HCT116 (cell line): ENCODE data around the gene FST. TPM values are rescaled to one million over a fixed set of nuclear protein-coding genes. Genes with fewer than 3 reads are reported as not detected.

Experiments used
- ATAC-seq: fragments of 200-7000 bp; cut with Tn5 transposase; 2 replicates; pipeline ENCODE4 v1.9.1; 2020; ENCODE audit warnings: mild to moderate bottlenecking, moderate library complexity
- BruUV-seq: library from RNA; stranded (reverse); fragments of 400-500 nt; replicated peaks from 2 replicates; lab custom pipeline; 2021; lab: Mats Ljungman, UMichigan
- CTCF ChIA-PET: fragments of 300-600 bp; sonication (Branson Sonifier 250); formaldehyde crosslinking; loops from one replicate; lab custom pipeline; 2021; ENCODE audit warnings: antibody characterized with exemption; lab: Charles Lee
- POLR2A ChIA-PET: fragments of 300-600, 350-600 bp; sonication (Branson Sonifier 250); formaldehyde crosslinking; loops from one replicate; lab custom pipeline; 2021; ENCODE audit warnings: antibody characterized with exemption; lab: Charles Lee
- RAD21 ChIA-PET, 2 experiments: fragments of 300-600 bp; sonication (Branson Sonifier 250); formaldehyde crosslinking; loops; one replicate each; lab custom pipeline; 2023; ENCODE audit warnings: low total read pairs in 2 of 2; ENCODE audit not compliant: uncharacterized antibody in 2 of 2, unreplicated experiment in 2 of 2, low non-redundant PET in 1 of 2; lab: Charles Lee
- DNase-seq: peaks from one replicate; pipeline ENCODE4 v3.0.0-alpha.2; 2010; ENCODE audit warnings: low read depth, low spot score
- H2AFZ ChIP-seq: fragments of 200-600 bp; shearing (Covaris generic), sonication (generic); 2 replicates; pipeline ENCODE4 v1.6.1; 2017; ENCODE audit warnings: low read depth, mixed run types, mixed read lengths, antibody characterized with exemption, low read length; ENCODE audit not compliant: poor library complexity, severe bottlenecking
- H3K27ac ChIP-seq: 2 replicates; pipeline ENCODE4 v1.5.1; 2012; ENCODE audit warnings: low read depth, low read length
- H3K27me3 ChIP-seq: fragments of 200-600 bp; sonication (generic); 2 replicates; pipeline ENCODE4 v1.6.1; 2016; ENCODE audit warnings: mixed run types, low read length, mixed read lengths; ENCODE audit not compliant: insufficient read depth
- H3K36me3 ChIP-seq, 2 experiments: fragments of 200-500 bp in 1 of 2; fragments of 200-600 bp in 1 of 2; sonication (Bioruptor generic) in 1 of 2; sonication (generic) in 1 of 2; 2 replicates each; pipeline versions ENCODE4 v1.5.1 to v1.6.1; 2014 to 2016; ENCODE audit warnings: low read length in 2 of 2, inconsistent platforms in 1 of 2, mixed read lengths in 1 of 2, mixed run types in 1 of 2; ENCODE audit not compliant: insufficient read depth in 2 of 2, control insufficient read depth in 1 of 2
- H3K4me1 ChIP-seq, 2 experiments: fragments of 200-600 bp in 1 of 2; sonication (generic) in 1 of 2; 2 replicates each; pipeline versions ENCODE4 v1.5.1 to v1.6.1; 2012 to 2017; ENCODE audit warnings: low read length in 2 of 2, inconsistent platforms in 1 of 2, mild to moderate bottlenecking in 1 of 2, mixed read lengths in 1 of 2, mixed run types in 1 of 2, moderate library complexity in 1 of 2; ENCODE audit not compliant: insufficient read depth in 2 of 2, control insufficient read depth in 1 of 2
- H3K4me2 ChIP-seq: fragments of 200-600 bp; sonication (generic); 2 replicates; pipeline ENCODE4 v1.6.1; 2017; ENCODE audit warnings: mixed run types, low read length, mixed read lengths
- H3K4me3 ChIP-seq, 2 experiments: fragments of 200-600 bp in 1 of 2; sonication (generic) in 1 of 2; replicated peaks in 1 of 2; 2 replicates each; pipeline ENCODE4 v1.5.1; 2011 to 2016; ENCODE audit warnings: low read length in 2 of 2, control low read depth in 1 of 2, low read depth in 1 of 2, mild to moderate bottlenecking in 1 of 2, mixed read lengths in 1 of 2, mixed run types in 1 of 2
- H3K79me2 ChIP-seq: fragments of 200-600 bp; sonication (generic); 2 replicates; pipeline ENCODE4 v1.6.1; 2017; ENCODE audit warnings: mild to moderate bottlenecking, mixed run types, low read length, moderate library complexity, mixed read lengths; ENCODE audit not compliant: insufficient read depth
- H3K9ac ChIP-seq: fragments of 200-600 bp; sonication (generic); 2 replicates; pipeline ENCODE4 v1.6.1; 2016; ENCODE audit warnings: low read length, mixed read lengths
- H3K9me2 ChIP-seq: fragments of 200-600 bp; sonication (generic), shearing (Covaris generic); 2 replicates; pipeline ENCODE4 v1.6.1; 2017; ENCODE audit warnings: mixed run types, mild to moderate bottlenecking, moderate library complexity; ENCODE audit not compliant: insufficient read depth
- H3K9me3 ChIP-seq, 2 experiments: fragments of 200-500 bp in 1 of 2; fragments of 200-600 bp in 1 of 2; sonication (Bioruptor generic) in 1 of 2; sonication (generic) in 1 of 2; 2 replicates each; pipeline ENCODE4 v1.6.1; 2014 to 2017; ENCODE audit warnings: low read length in 2 of 2, mixed read lengths in 2 of 2, inconsistent platforms in 1 of 2, low read depth in 1 of 2, mild to moderate bottlenecking in 1 of 2, mixed run types in 1 of 2, moderate library complexity in 1 of 2; ENCODE audit not compliant: control insufficient read depth in 1 of 2, insufficient read depth in 1 of 2
- H4K20me1 ChIP-seq: fragments of 200-600 bp; sonication (generic), shearing (Covaris generic); 2 replicates; pipeline ENCODE4 v1.6.1; 2017; ENCODE audit warnings: mixed run types, mild to moderate bottlenecking, moderate library complexity; ENCODE audit not compliant: insufficient read depth
- ATF3 ChIP-seq: IDR thresholded peaks from 2 replicates; pipeline ENCODE4 v1.6.1; 2012
- CBX3 ChIP-seq: IDR thresholded peaks from 2 replicates; pipeline ENCODE4 v1.6.1; 2012; ENCODE audit warnings: low read depth
- CEBPB ChIP-seq: IDR thresholded peaks from 2 replicates; pipeline ENCODE4 v1.6.1; 2012; ENCODE audit warnings: low read depth
- EGR1 ChIP-seq: IDR thresholded peaks from 2 replicates; pipeline ENCODE4 v1.6.1; 2012; ENCODE audit warnings: low read depth
- ELF1 ChIP-seq: IDR thresholded peaks from 2 replicates; pipeline ENCODE4 v1.6.1; 2012; ENCODE audit warnings: low read depth, borderline replicate concordance
- EZH2phosphoT487 ChIP-seq: fragments of 200-600 bp; IDR thresholded peaks from 2 replicates; pipeline ENCODE4 v1.6.1; 2018; ENCODE audit warnings: antibody characterized with exemption, borderline replicate concordance
- FOSL1 ChIP-seq: IDR thresholded peaks from 2 replicates; pipeline ENCODE4 v1.6.1; 2012; ENCODE audit warnings: low read depth
- MAX ChIP-seq: IDR thresholded peaks from 2 replicates; pipeline ENCODE4 v1.6.1; 2012
- POLR2A ChIP-seq: IDR thresholded peaks from 2 replicates; pipeline ENCODE4 v1.7.0; 2011; ENCODE audit warnings: borderline replicate concordance; ENCODE audit not compliant: insufficient read depth, insufficient read length; ENCODE audit errors: extremely low read depth
- POLR2AphosphoS5 ChIP-seq: IDR thresholded peaks from 2 replicates; pipeline ENCODE4 v1.6.1; 2011; ENCODE audit warnings: mild to moderate bottlenecking, low read depth, low read length, moderate library complexity
- SIN3A ChIP-seq: IDR thresholded peaks from 2 replicates; pipeline ENCODE4 v1.6.1; 2012; ENCODE audit warnings: low read depth
- SP1 ChIP-seq: IDR thresholded peaks from 2 replicates; pipeline ENCODE4 v1.6.1; 2012; ENCODE audit warnings: low read depth
- TCF7L2 ChIP-seq: IDR thresholded peaks from 2 replicates; pipeline ENCODE4 v1.7.0; 2011; ENCODE audit warnings: borderline replicate concordance, inconsistent platforms; ENCODE audit not compliant: insufficient read depth, insufficient read length; ENCODE audit errors: extremely low read depth
- YY1 ChIP-seq: IDR thresholded peaks from 2 replicates; pipeline ENCODE4 v1.6.1; 2011; ENCODE audit warnings: low read length, low read depth, moderate library complexity, mild to moderate bottlenecking; ENCODE audit not compliant: insufficient replicate concordance; ENCODE audit errors: extremely low read depth
- ZBTB33 ChIP-seq: IDR thresholded peaks from 2 replicates; pipeline ENCODE4 v1.6.1; 2011; ENCODE audit warnings: mild to moderate bottlenecking, low read length, moderate library complexity; ENCODE audit not compliant: insufficient replicate concordance; ENCODE audit errors: extremely low read depth
- intact Hi-C: fragments of 100-400 bp; cut with micrococcal nuclease; formaldehyde crosslinking; loops from 2 replicates; pipeline ENCODE4 v1.10.0; 2022
- total RNA-seq: library from RNA; stranded (reverse); gene quantifications from one replicate; pipeline ENCODE4 v1.2.1, GENCODE V29; 2021; ENCODE audit not compliant: unreplicated experiment

The FST gene
- total RNA-seq, 1 experiment from 2014 or later, result 0.34 TPM

- Histone ChIP-seq H3K9ac (no peak overlapping the region), H3K27me3 (no peaks in the 10 kb centered on the region), H3K4me3 (no peak overlapping the region), H4K20me1 (no peaks in the 10 kb centered on the region), H3K9me3 (0 out of 4 replicates have a peak, but pooled peaks cover 0 to 5% of the 10 kb centered on the region in 2 experiments), H3K4me1 (no peaks in the 10 kb centered on the region), H3K4me2 (no peak overlapping the region), H3K27ac (no peak overlapping the region), H3K9me2 (no peaks in the 10 kb centered on the region), H3K36me3 (no peaks in the 10 kb centered on the region), H3K79me2 (no peaks in the 10 kb centered on the region), H2AFZ (no peak overlapping the region)
- BruUV-seq, result no TSS peak
- no peak for ATAC-seq
- no peak for DNase-seq
- ChIA-PET POLR2A (no interaction called here), RAD21 (no interaction called here), CTCF (no interaction called here)
- no peak for TF ChIP-seq FOSL1
- TF ChIP-seq POLR2A, result no peak
- no peak for TF ChIP-seq CEBPB
- no peak for TF ChIP-seq EGR1
- no peak for TF ChIP-seq CBX3
- intact Hi-C loops, result no loop called here
Measured at GRCh38 chr5:53503562-53504218, 23.3 kb downstream of the FST start.

- H3K4me1 ChIP-seq, result no peaks in the 10 kb centered on the region
- H3K9ac ChIP-seq, result no peak overlapping the region
- H3K36me3 ChIP-seq, result no peaks in the 10 kb centered on the region
- intact Hi-C loops, result no loop called here
- BruUV-seq, result no TSS peak
- H3K9me2 ChIP-seq, result no peaks in the 10 kb centered on the region
- ATAC-seq, result no peak
- no peak overlapping the region for H2AFZ ChIP-seq
- H3K79me2 ChIP-seq, result no peaks in the 10 kb centered on the region
- H3K27me3 ChIP-seq, result no peaks in the 10 kb centered on the region
- no peak for DNase-seq
- RAD21 ChIA-PET, result no interaction called here
- no peak overlapping the region for H3K4me2 ChIP-seq
- POLR2A ChIA-PET, result no interaction called here
- CTCF ChIA-PET, result no interaction called here
- no peak overlapping the region for H3K4me3 ChIP-seq
- H3K9me3 ChIP-seq, result 0 out of 4 replicates have a peak, but pooled peaks cover 0 to 5% of the 10 kb centered on the region in 2 experiments
- no peaks in the 10 kb centered on the region for H4K20me1 ChIP-seq
- no peak overlapping the region for H3K27ac ChIP-seq
- TF ChIP-seq MAX (no peak), FOSL1 (no peak), POLR2AphosphoS5 (no peak), YY1 (no peak), ZBTB33 (no peak), SIN3A (no peak), ATF3 (no peak), ELF1 (no peak), SP1 (no peak), POLR2A (no peak), TCF7L2 (no peak), EZH2phosphoT487 (no peak)
Measured at GRCh38 chr5:53507013-53507412, 26.6 kb downstream of the FST start.
